ENCODE results near the gene PTCD3.

Gene PTCD3

GRCh38 chr2:86189782-86190416 is 83.9 kb downstream of the PTCD3 start:
- DNase-seq (ENCODE audit: insufficient read length, low spot score), result no peak
- no peak for FAIRE-seq
- TF ChIP-seq POLR2A (IDR thresholded peaks at IDR 0.05; ENCODE audit: low read depth, low read length), result no peak

All from H54 (cell line).